ENCODE data around the gene RALY.

Gene RALY

DNA sequence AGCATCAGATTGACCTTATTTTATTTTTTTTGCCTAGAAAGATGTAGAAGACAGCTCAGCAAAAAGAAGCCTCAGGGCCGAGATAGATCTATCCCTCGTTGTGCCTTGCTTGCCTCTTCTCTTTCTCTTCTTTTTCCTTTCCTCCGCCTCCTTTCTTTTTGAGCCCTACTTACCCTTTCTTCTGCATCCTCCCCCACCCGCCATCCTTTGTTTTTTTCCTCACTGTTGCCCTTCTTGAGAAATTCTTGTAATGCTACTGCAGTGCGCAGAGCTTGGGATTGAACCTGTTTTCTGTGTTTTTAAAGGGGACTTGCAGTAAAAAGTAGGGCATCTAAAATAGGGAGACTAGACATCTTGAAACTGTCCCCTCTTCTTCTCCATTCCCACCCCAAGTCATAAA is 18.6 kb downstream of the RALY start:
- no peak overlapping the region for H3K4me3 ChIP-seq (ENCODE audit: low read depth, low read length)
- H3K36me3 ChIP-seq (ENCODE audit: control insufficient read depth, insufficient read depth, low read length), result no peaks in the 10 kb centered on the region
- no peak overlapping the region for H3K4me2 ChIP-seq (ENCODE audit: low read length)
- TF ChIP-seq, protein P1, sequence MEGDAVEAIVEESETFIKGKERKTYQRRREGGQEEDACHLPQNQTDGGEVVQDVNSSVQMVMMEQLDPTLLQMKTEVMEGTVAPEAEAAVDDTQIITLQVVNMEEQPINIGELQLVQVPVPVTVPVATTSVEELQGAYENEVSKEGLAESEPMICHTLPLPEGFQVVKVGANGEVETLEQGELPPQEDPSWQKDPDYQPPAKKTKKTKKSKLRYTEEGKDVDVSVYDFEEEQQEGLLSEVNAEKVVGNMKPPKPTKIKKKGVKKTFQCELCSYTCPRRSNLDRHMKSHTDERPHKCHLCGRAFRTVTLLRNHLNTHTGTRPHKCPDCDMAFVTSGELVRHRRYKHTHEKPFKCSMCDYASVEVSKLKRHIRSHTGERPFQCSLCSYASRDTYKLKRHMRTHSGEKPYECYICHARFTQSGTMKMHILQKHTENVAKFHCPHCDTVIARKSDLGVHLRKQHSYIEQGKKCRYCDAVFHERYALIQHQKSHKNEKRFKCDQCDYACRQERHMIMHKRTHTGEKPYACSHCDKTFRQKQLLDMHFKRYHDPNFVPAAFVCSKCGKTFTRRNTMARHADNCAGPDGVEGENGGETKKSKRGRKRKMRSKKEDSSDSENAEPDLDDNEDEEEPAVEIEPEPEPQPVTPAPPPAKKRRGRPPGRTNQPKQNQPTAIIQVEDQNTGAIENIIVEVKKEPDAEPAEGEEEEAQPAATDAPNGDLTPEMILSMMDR (IDR thresholded peaks at IDR 0.05), result no peak
- H3K9ac ChIP-seq, result no peak overlapping the region
- H3K27me3 ChIP-seq (ENCODE audit: control insufficient read depth, insufficient read depth, low read length), result no peaks in the 10 kb centered on the region
- no peaks in the 10 kb centered on the region for H3K9me3 ChIP-seq (ENCODE audit: control insufficient read depth, low read length)
- H3K27ac ChIP-seq, result no peak overlapping the region
- H3K79me2 ChIP-seq, result peaks cover 71% of the 10 kb centered on the region
- H2AFZ ChIP-seq, result no peak overlapping the region
- peaks cover 16% of the 10 kb centered on the region for H3K4me1 ChIP-seq

DNA sequence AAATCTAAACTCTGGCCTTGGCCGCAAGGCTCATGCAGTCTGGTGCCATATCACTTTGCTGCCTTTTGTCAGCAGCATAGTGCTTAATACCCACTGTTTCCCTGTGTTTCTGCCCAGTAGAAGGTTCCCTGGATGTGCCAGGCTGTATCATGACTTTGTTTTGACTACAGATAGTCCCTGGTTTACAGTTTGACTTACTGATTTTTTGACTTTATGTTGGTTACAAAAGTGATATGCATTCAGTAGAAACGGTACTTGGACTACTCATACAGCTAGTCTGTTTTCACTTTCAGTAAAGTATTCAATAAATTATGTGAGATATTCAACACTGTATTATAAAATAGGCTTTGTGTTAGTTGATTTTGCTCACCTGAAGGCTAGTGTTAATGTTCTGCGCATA is 19.0 kb downstream of the RALY start:
- Histone ChIP-seq H3K9ac (no peak overlapping the region), H3K27ac (no peak overlapping the region), H3K79me2 (peaks cover 72% of the 10 kb centered on the region), H3K27me3 (ENCODE audit: control insufficient read depth, insufficient read depth, low read length) (no peaks in the 10 kb centered on the region), H3K4me1 (peaks cover 20% of the 10 kb centered on the region), H3K4me3 (ENCODE audit: low read depth, low read length) (no peak overlapping the region), H2AFZ (no peak overlapping the region), H3K36me3 (ENCODE audit: control insufficient read depth, insufficient read depth, low read length) (no peaks in the 10 kb centered on the region), H3K9me3 (ENCODE audit: control insufficient read depth, low read length) (no peaks in the 10 kb centered on the region), H3K4me2 (ENCODE audit: low read length) (no peak overlapping the region)
- TF ChIP-seq, protein P1 (IDR thresholded peaks at IDR 0.05), result no peak

DNA sequence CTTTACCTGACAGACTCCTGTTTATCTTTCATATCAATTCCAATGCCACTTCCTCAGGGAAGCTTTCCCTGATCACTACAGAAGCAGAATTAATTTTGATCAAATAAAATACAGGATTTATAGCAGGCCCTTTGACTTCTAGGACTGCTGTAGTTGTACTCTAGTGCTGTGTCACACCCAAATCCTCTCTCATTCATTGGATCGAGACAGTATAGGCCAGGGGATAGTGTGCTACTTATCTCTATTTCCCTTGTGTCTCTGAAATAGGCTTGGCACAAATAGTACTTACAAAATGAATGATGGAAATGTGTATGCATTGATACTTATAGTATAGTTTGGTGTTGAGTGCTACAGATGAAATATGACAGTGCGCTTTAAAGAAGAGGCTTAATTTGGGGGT is 19.8 kb downstream of the RALY start:
- Histone ChIP-seq H3K27me3 (ENCODE audit: control insufficient read depth, insufficient read depth, low read length) (no peaks in the 10 kb centered on the region), H3K9me3 (ENCODE audit: control insufficient read depth, low read length) (no peaks in the 10 kb centered on the region), H3K4me1 (peaks cover 21% of the 10 kb centered on the region), H3K79me2 (peaks cover 73% of the 10 kb centered on the region), H3K4me3 (ENCODE audit: low read depth, low read length) (no peak overlapping the region), H3K9ac (no peak overlapping the region), H3K27ac (no peak overlapping the region), H3K36me3 (ENCODE audit: control insufficient read depth, insufficient read depth, low read length) (no peaks in the 10 kb centered on the region), H3K4me2 (ENCODE audit: low read length) (no peak overlapping the region), H2AFZ (no peak overlapping the region)
- TF ChIP-seq, protein P1 (IDR thresholded peaks at IDR 0.05), result no peak

DNA sequence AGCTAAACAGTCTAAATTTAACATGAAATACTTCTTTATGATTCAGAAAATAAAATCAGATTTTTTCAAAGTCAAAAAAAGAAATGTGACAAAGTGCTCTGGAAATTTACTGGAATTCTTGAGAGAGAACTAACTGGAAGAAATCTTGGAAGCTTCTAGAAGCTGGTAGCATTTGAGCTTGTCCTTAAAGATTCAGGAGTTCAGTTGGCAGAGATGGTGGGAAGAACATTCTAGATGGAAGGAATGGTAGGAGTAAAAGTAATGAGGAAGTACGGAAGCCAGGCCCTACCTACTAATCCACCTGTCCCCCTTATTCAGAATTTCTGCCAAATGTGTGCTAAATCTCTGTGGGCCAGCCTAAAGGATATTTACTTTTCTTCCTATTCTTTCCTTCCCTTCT is 21.2 kb downstream of the RALY start:
- Histone ChIP-seq H3K27ac (no peak overlapping the region), H3K9me3 (ENCODE audit: control insufficient read depth, low read length) (no peaks in the 10 kb centered on the region), H3K4me1 (peaks cover 15% of the 10 kb centered on the region), H3K4me2 (ENCODE audit: low read length) (no peak overlapping the region), H3K36me3 (ENCODE audit: control insufficient read depth, insufficient read depth, low read length) (no peaks in the 10 kb centered on the region), H3K9ac (no peak overlapping the region), H2AFZ (no peak overlapping the region), H3K79me2 (peaks cover 71% of the 10 kb centered on the region), H3K4me3 (ENCODE audit: low read depth, low read length) (no peak overlapping the region), H3K27me3 (ENCODE audit: control insufficient read depth, insufficient read depth, low read length) (no peaks in the 10 kb centered on the region)
- TF ChIP-seq, protein P1 (IDR thresholded peaks at IDR 0.05), result no peak

Data from parathyroid adenoma (tissue), 2 donors.